ENCODE data around the gene SMAD4. TPM values are rescaled to one million over a fixed set of nuclear protein-coding genes. Genes with fewer than 3 reads are reported as not detected.

Gene SMAD4
- total and polyA plus RNA-seq, 2 of the 8 experiments (the other 6 are each of a cell fraction or from before 2014, with no cell fraction given), result 86.5 to 139 TPM

DNA sequence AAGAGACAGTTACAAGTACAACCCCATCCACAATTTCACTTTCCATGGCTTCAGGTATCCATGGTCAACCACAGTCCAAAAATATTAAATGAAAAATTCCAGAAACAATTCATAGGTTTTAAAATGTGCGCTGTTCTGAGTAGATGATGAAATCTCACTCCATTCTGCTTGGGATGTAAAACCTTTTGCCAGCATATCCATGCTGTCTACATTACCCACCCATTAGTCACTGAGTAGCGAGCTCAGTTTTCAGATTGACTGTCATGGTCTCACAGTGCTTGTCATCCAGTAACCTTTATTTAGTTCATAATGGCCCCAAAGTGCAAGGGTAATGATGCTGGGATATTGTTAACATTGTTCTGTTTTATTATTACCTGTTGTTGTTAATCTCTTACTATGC is 40.5 kb downstream of the SMAD4 start (continued):
- no peak for TF ChIP-seq SUZ12 (IDR thresholded peaks at IDR 0.05; ENCODE audit: low read length)

Measured in H1 (cell line).